SH-SY5Y (cell line): ENCODE measurements around the gene KLK4.

Experiments used
- GATA2 ChIP-seq: IDR thresholded peaks from 2 replicates; pipeline ENCODE4 v1.6.1; 2011; ENCODE audit warnings: mild to moderate bottlenecking, low read depth, low read length
- GATA3 ChIP-seq: IDR thresholded peaks from 2 replicates; pipeline ENCODE4 v1.6.1; 2011; ENCODE audit warnings: low read depth, mild to moderate bottlenecking, low read length, moderate library complexity

Gene KLK4

DNA sequence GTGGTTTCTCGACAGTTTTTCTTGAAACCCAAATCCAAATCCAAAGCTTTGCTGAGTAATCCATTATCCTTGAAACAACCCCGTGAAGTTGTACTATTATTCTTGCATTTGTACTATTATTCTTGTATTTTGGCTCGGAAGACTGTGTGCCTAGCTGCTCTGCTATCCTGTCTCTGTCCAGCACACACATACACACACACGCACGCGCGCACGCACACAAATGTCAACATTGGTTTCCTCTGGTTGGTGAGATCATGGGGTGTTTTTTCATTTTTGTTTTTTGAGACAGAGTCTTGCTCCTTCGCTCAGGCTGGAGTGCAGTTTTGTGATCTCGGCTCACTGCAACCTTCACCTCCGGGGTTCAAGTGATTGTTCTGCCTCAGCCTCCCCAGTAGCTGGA lies 14.9 kb upstream of the KLK4 start:
- TF ChIP-seq GATA3 (no peak), GATA2 (no peak)

DNA sequence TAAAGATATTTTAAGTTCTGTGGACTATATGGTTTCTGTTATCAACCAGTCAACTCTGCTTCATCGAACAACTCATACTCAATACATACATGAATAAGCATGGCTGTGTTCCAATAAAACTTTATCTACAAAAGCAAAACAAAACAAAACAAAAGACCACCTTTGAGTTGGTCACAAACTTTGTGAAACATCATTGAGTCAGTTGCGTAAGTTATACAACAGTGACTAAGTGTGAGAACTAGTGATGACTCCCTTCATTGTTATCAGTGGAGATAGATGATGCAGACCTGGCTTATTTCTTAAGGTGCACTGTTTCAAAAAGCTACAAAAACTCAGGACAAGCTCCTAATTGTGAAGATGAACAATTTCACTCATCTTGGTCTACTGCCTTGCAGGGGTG lies 14.5 kb upstream of the KLK4 start:
- no peak for TF ChIP-seq GATA3
- TF ChIP-seq GATA2 = no peak

DNA sequence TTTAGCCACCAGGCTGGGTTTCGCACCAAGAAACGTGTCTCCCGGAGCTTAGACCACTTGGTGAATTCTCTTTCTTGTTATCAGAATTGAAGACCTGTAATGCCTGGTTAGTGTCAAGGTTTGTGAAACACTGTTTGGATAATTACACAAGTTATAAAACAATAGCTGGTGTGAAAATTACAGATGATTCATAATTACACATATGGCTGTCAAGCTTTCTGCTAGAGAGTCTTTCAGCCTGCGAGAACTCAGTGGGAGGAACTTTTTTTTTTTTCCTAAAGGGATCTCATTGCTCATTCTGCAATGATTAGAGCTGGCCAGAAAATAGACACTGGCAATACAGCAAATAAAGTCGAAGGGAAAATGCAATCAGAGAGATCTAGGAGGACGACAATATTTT lies 13.4 kb upstream of the KLK4 start:
- TF ChIP-seq GATA2 = no peak
- no peak for TF ChIP-seq GATA3

DNA sequence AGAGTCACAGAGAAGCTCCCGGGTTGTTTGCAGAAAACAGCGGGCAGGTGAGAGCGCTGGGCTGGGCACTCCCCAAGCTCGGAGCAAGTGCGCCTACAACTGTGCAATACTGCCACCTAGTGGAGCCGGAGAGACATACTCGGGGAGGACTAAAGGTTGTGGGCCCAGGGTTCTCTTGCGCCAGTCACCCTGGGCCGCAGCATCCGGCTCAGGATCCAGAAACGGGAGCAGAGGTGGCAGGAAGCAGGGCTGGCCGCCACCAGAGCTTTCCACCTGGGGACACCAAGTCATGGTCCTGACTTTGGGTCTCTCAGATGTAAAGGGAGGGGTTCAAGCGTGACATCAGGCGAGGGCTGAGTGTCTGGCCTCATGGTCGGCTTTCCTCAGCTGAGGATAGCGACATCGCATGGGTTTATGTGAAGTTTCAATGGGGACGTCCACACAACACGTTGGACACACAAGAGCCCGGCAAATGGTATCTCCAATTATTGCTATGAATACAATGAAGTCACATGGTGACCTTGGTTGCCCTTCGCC lies 11.2 kb upstream of the KLK4 start:
- TF ChIP-seq GATA3 (no peak), GATA2 (no peak)

DNA sequence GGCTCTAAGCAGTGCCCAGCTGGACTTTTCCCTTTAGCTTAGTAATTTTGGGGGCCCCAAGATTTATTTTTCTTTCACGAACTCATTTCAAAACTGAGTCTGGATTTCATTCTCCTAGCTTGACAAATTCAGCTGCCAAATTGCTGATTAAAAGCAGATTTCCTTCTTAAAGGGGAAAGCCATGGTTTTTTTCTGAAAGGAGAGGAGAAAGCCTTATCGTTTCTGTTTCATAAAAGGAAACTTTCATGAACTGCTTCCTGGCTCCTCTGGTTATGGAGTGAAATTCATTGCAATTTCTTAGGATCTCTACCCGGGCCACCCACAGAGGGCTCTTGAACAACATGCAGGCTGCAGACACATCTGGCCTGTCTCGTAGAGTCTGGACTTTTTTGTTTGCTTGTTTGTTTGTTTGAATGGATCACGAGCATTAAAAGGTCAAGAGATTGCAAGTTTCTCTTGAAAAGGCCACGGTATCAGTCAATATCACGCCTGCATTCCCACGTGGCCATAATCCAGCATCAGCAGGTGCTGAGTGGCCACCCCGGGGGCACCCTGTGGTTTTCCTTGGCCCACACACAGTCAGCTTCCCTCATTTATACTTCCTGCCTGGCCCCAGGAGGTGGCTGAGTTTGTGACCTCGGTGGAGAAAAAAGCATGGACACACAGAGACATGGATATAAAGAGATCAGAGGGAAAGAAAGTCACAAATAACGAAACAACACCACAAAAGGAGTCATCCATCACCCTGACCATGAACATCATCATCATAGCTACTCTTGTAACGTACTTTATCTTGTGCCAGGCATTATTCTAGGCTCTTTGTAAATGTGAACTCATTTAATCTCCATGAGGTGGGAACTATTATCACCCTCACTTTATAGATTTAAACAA lies 10.5 kb upstream of the KLK4 start:
- TF ChIP-seq GATA2 (no peak), GATA3 (no peak)

DNA sequence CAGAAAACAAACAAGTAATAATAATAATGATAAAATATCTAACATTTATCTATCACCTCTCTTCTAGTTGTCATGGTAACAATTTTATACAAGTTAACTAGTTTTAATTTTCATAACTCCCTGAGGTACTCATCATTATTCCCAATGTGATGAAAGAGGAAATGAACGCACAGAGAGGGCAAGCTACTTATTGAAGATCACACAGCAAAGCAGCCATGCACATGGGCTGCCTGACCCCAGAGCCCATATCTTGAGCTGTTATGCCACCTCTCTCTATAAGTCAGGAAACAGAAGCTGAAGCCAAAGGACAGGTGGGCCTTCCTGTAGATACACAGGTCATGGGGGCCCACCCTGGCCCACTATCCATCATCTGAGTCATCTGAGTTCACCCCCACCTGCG lies 4.9 kb upstream of the KLK4 start:
- TF ChIP-seq GATA2 = no peak
- TF ChIP-seq GATA3 = no peak

DNA sequence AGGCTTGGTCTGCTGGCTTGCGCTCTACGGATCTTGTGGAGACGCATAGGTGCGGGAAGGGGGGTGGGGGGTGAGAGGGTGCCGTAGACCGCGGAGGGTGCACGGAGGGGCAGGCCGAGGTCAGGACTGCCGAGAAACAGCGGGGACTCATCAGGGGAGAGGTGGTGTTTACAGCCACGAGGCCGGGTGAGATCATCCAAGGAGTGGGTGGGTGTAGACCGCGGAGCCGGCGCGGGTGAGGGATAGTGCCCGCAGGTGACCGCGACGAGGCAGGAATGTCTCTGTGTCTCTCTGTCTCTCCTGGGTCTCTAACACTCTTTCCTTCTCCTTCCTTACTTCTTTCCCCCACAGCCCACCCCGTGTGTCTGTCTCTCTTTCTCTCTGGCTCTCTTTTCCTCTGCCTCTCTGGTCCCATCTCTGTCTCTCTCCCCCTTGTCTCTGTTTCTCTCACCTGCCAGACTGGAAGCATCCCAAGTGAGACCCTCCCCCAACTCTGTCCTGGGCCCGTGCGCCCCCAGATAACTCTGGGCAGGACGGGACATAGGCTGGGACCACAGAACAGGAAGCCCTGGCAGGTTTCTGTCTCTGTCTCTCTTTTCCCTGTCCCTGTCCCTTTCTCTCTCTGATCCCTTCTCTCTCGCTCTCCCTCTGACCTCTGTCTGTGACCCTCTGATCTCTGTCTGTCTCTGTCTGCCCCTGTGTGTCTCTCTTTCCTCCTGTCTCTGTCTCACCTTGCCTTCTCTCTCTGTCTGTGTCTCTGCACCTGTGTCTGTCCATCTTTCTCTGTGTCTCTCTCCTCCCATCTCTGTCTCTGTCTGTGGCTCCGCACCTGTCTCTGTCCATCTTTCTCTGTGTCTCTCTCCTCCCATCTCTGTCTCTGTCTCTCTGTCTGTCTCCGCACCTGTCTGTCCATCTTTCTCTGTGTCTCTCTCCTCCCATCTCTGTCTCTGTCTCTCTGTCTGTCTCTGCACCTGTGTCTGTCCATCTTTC lies 1.8 kb upstream of the KLK4 start:
- TF ChIP-seq GATA2 = no peak
- no peak for TF ChIP-seq GATA3

DNA sequence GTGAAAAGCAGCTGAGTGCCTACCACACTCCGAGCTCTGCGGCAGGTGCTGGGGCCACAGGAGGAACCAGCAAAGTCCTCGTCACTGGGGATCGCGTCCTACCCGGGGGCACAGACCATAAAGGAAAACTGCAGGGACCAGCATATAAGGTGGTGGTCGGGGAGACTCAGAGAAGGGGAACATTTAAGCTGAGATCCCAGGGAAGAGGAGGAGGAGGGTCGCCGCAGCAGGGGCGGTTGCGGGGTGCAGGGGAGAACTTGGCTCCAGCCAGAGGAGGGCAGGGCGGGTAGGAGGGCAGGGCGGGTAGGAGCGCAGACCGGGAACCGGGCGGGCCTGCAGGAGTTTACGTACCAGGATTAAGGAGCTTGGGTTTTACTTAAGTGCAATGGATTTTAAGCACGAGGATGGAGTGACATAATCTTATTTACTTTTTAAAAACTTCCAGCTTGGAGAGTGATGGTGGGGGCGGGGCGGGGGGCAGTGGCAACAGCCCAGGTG lies 956 bp upstream of the KLK4 start:
- no peak for TF ChIP-seq GATA2
- TF ChIP-seq GATA3 = no peak

DNA sequence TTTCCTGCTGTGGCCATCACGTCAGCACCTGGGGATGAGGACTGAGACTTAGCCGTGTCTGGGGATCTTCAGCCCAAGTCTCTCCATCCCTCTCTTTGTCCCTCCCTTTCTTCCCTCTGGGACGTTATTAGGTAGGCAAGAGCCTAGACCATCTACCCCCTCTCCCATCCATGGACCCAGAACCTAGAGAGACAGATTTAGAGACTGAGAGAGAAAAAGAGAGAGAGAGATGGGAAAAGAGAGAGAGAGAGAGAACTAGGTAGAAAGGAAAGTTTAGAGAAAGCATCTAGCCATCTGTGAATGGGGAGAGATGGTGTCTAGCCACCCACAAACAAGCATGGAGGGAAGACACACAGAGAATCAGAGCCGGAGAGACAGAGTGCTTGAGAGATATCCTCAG lies 473 bp downstream of the KLK4 start:
- no peak for TF ChIP-seq GATA3
- TF ChIP-seq GATA2 = no peak

DNA sequence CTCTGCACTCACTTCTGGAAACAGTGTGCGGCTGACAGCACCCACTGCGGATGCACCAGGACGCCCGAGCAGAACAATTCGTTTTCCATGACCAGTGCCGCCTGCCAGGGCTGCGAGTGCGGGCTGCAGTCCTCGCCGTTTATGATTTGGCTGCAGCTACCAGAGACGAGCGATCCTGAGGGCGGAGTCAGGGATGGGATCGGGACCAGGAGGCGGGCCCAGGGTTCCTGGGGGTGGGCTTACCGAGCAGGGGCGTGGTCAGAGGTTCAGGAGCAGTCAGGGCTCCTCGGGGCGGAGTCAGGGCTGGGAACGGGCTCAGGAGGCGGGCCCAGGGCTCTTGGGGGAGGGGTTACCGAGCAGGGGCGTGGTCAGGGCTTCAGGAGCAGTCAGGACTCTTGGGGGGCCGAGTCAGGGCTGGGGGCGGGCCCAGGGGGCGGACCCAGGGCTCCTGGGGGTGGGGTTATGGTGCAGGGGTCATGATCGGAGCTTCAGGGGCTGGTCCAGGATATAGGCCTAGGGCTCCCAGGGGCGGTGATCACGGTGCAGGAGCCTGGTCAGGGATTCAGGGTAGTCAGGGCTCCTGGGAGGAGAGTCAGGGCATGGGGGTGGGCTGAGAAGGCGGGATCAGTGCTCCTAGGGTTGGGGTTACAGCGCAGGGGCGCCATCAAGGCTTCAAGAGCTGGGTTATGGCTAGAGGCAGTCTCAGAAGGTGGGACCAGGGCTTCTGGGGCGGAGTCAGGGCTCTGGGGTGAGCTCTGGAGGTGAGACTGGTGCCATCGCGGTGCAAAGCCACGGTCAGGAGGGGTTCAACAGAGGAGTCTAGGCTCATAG lies 1.7 kb downstream of the KLK4 start:
- TF ChIP-seq GATA3 (no peak), GATA2 (no peak)

DNA sequence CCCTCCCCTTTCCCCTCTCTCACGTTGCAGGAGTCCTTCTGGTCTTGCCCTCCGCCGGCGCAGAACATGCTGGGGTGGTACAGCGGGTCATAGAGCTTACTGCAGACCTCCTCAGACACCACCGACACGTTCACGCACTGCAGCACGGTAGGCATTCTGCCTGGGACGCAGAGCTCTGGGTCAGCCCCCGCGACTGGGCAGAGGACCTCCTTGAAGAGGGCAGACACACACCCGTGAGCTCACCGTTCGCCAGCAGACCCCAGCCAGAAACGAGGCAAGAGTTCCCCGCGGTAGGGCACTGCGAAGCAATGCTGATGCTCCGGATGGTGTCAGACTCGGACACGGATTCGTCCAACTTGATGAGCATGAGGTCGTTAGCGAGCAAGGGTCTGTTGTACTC lies 2.9 kb downstream of the KLK4 start:
- no peak for TF ChIP-seq GATA2
- no peak for TF ChIP-seq GATA3

DNA sequence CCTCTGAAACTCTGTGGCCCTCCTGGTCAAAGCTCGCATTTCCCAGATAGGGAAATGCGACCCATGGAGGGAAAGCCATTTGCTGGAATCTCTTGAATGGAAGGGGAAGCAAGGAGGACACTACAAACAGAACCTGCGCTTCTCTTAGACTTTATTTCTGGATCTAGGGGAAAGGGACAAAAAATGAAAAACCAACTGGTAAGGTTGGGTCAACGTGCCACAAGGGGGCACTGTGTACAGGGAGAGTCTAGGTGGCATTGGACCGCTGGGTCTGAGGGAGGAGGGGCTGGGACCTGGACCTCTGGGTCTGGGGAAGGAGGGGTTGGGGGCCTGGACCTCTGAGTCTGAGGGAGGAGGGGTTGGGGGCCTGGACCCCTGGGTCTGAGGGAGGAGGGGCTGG lies 5.0 kb downstream of the KLK4 start:
- TF ChIP-seq GATA2 = no peak
- TF ChIP-seq GATA3 = no peak

DNA sequence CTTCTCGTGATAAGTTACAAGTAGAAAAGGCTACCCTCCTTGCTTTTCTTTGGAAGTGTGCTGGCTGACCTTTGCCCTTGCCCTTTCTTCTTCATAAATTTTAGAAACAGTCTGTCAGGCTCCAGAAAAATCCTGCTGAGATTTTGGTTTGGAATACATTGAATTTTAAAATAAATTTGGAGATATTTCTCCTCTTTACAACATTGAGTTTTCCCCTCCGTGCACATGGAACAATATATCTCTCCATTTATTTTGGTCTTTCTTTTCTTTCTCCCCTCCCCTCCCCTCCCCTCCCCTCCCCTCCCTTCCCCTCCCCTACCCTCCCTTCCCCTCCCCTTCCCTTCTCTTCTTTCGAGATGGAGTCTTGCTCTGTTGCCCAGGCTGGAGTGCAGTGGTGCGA lies 8.6 kb downstream of the KLK4 start:
- TF ChIP-seq GATA2 (no peak), GATA3 (no peak)

DNA sequence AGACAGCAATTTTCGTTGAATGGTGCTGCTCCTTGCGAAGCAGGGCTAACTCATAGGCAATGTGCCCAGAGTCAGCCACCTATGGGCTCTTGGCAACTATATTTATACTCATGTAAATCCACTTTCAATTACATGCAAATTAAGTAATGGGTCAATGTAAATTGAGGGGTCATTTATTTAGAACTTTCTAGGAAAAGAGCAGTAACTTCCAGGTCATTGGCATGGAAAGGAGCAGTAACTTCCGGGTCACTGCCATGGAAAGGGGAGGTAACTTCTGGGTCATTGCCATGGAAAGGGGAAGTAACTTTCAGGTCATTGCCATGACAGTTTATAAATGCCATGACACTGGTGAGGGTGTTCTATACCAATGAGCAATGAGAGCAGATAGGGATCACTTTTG lies 11.6 kb downstream of the KLK4 start:
- TF ChIP-seq GATA2 (no peak), GATA3 (no peak)
